ENCODE measurements around the gene UNC13A. TPM values are rescaled to one million over a fixed set of nuclear protein-coding genes. Genes with fewer than 3 reads are reported as not detected.
A peak's percentile ranks its signal among the peaks of the same experiment; 100 is the strongest.

The UNC13A gene
- polyA plus RNA-seq, 1 experiment: 2.2 TPM

GRCh38 chr19:17605761-17606589, 82.2 kb downstream of the UNC13A start:
- Histone ChIP-seq H3K27me3 (ENCODE audit: control insufficient read depth, insufficient read depth, low read length) (peaks cover 8% of the 10 kb centered on the region), H3K4me3 (ENCODE audit: low read depth, low read length) (peak overlapping the region; percentile 43), H3K36me3 (ENCODE audit: control insufficient read depth, insufficient read depth, low read length) (no peaks in the 10 kb centered on the region)
- CTCF ChIA-PET: interaction anchor here (0.5 to 2.1 kb wide), 12 partner anchors 9 to 254 kb away, joined by 3 to 8 read pairs (median 3); partner anchors contain the start of gene RPL18A
- TF ChIP-seq CTCF (IDR thresholded peaks at IDR 0.05; ENCODE audit: insufficient read depth, low read depth, low read length): no peak
- POLR2A ChIA-PET: interaction anchor here (0.6 kb wide), 2 partner anchors 96 to 174 kb away, joined by 5 to 11 read pairs; no protein-coding TSS in a partner anchor
- DNase-seq (ENCODE audit: low read depth): peak; percentile 29

GRCh38 chr19:17605117-17605516, 83.0 kb downstream of the UNC13A start:
- POLR2A ChIA-PET: no interaction called here
- DNase-seq (ENCODE audit: low read depth): no peak
- H3K36me3 ChIP-seq (ENCODE audit: control insufficient read depth, insufficient read depth, low read length): no peaks in the 10 kb centered on the region
- TF ChIP-seq CTCF (IDR thresholded peaks at IDR 0.05; ENCODE audit: insufficient read depth, low read depth, low read length): no peak
- CTCF ChIA-PET: interaction anchor here (0.5 to 1.5 kb wide), 4 partner anchors 29 to 179 kb away, joined by 3 to 4 read pairs (median 4); no protein-coding TSS in a partner anchor
- no peak overlapping the region for H3K4me3 ChIP-seq (ENCODE audit: low read depth, low read length)
- H3K27me3 ChIP-seq (ENCODE audit: control insufficient read depth, insufficient read depth, low read length): peaks cover 8% of the 10 kb centered on the region

- Histone ChIP-seq H3K36me3 (ENCODE audit: control insufficient read depth, insufficient read depth, low read length) (no peaks in the 10 kb centered on the region), H3K4me3 (ENCODE audit: low read depth, low read length) (no peak overlapping the region), H3K27me3 (ENCODE audit: control insufficient read depth, insufficient read depth, low read length) (peaks cover 8% of the 10 kb centered on the region)
- no peak for DNase-seq (ENCODE audit: low read depth)
- POLR2A ChIA-PET: no interaction called here
- CTCF ChIA-PET: interaction anchor here (0.9 to 1.7 kb wide), 3 partner anchors 18 to 162 kb away, joined by 4 to 7 read pairs (median 4); no protein-coding TSS in a partner anchor
- TF ChIP-seq CTCF (IDR thresholded peaks at IDR 0.05; ENCODE audit: insufficient read depth, low read depth, low read length): no peak
Measured at GRCh38 chr19:17604372-17605025, 83.7 kb downstream of the UNC13A start.

GRCh38 chr19:17602872-17603510, 85.2 kb downstream of the UNC13A start:
- no peaks in the 10 kb centered on the region for H3K36me3 ChIP-seq (ENCODE audit: control insufficient read depth, insufficient read depth, low read length)

More at GRCh38 chr19:17602872-17603510, 85.2 kb downstream of the UNC13A start:
- Histone ChIP-seq H3K27me3 (ENCODE audit: control insufficient read depth, insufficient read depth, low read length) (peaks cover 8% of the 10 kb centered on the region), H3K4me3 (ENCODE audit: low read depth, low read length) (no peak overlapping the region)
- DNase-seq (ENCODE audit: low read depth): no peak
- TF ChIP-seq CTCF (IDR thresholded peaks at IDR 0.05; ENCODE audit: insufficient read depth, low read depth, low read length): no peak
- CTCF ChIA-PET: interaction anchor here (1.7 kb wide), 1 partner anchor 29 kb away, joined by 7 read pairs; no protein-coding TSS in a partner anchor
- POLR2A ChIA-PET: no interaction called here
